GM21360 (cell line): ENCODE measurements around the gene ALG14.

Experiments
- ATAC-seq: cut with Tn5 transposase; IDR thresholded peaks from one replicate; pipeline ENCODE4 v1.9.1; 2021; ENCODE audit warnings: mild to moderate bottlenecking, moderate library complexity; ENCODE audit not compliant: unreplicated experiment

The ALG14 gene

GRCh38 chr1:94934551-94934950 is 138.2 kb downstream of the ALG14 start:
- no peak for ATAC-seq

DNA sequence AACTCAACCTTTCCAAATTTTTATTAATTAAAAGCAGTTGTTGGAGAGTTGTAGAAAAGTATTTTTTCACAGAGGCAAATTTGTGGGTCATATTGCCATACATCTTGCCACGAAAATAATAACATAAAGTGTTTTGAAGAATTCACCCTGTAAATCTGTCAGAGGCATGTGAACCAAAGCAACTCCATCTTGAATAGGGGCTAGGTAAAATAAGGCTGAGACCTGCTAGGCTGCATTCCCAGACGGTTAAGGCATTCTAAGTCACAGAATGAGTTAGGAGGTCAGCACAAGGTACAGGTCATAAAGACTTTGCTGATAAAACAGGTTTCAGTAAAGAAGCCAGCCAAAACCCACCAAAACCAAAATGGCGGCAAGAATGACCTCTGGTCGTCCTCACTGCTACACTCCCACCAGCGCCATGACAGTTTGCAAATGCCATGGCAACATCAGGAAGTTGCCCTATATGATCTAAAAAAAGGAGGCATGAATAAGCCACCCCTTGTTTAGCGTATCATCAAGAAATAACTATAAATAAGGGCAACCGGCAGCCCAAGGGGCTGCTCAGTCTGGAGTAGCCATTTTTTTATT is 141.4 kb downstream of the ALG14 start:
- no peak for ATAC-seq

DNA sequence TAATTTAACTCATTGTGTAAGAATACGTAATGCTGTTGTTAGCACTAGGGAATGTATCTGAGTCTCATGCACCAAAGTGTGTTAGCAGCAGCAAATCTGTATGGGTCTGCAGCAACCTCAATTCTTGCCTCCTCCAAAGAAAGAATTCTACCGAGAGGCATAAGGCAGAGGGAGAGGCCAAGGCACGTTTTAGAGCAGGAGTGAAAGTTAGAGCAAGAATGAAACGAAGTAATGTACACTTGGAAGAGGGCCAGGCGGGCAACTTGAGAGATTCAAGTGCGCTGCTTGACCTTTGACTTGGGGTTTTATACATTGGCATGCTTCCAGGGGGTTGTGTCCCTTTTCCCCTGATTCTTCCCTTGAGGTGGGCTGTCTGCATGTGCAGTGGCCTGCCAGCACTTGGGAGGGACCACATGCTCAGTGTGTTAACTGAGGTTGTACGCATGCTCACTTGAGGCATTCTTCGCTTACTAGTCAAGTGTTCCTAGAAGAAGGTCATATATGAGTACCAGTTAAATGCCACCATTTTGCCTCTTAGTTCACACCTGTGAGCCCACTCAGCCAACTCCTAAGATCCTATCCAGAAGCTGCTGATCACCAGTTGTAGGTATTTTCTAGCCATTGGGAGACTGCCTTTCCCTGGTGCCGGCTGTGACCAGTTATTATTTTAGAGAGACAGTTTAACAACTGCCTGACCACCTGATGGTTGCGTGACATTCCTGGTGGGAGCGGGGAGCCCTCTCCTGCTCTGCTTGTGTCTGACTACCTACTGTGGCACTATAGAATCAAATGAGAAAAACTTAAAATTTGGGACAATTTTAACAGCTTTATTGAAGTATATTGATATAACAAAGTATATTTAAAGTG is 143.2 kb downstream of the ALG14 start:
- ATAC-seq: no peak

DNA sequence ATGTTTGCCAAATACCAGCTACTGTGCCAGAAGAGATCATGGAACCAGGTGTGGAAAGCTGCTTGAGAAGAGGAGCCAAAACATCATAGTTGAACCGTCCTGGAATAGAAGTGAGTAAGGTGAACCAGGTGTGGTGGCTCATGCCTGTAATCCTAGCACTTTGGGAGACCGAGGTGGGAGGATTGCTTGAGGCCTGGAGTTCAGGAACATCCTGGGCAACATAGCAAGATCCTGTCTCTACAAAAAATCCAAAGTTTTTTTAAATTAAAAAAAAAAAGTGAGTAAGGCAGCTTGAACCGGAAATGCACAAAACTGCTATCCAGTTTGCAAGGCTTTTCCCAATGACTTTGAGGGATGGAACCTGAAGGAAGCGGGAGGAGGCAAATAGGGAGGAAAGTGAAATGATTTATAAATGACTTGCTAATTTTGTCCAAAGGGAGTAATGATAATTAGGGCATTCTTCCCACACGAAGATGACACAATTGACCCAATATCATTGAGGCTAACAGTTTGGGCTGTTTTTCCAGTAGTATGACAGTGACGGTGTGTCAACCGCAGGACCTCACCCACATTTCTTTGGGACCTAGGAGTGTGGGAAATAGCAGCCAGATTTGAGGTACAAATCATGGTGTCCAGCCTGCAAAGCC is 144.3 kb downstream of the ALG14 start:
- ATAC-seq: no peak

- peak; percentile 24 for ATAC-seq
Measured at GRCh38 chr1:94927405-94928175, 145.2 kb downstream of the ALG14 start.

GRCh38 chr1:94926915-94927404 is 145.8 kb downstream of the ALG14 start, which contains the start of gene CNN3:
TSS of gene CNN3 (minus strand) at chr1:94927110. CDS start at chr1:94926894, 216 bp downstream.
- peak; percentile 82 for ATAC-seq

DNA sequence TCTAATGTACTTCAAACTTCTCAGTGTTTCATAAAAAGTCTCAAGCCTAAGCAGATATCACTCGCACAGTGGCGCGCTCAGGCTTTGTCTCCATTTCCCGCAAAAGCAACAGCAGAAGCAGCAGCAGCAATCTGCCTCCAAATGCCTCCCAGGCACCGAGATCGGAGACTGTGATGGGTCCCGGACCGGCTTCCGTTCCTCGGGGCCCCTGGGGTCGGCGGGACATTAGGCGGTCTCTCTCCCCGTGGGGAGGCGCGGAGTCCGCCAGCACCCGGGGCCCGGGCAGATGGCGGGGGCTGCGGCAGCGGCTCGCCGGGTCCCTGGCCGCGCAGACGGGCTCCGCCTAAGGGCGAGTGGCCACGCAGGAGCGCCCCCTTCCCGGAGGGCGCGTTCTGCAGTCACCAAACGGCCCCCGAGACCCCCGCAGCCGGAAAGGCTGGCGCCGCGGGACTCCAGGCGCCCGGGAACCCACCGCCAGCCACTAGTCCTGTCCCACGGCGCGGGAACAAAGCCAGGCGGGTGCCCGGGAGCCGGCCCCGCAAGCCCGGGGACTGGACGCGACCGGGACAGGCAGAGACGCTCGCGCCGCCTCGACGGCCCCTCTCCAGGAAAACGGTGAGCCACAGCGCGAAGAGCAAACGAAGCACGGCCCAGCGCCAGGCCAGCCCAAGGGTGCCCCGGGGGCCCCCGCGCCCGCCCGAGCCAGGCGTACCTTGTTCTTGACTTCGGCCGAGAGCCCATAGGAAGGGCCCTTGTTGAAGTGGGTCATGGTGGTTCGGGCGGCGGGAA is 146.4 kb downstream of the ALG14 start:
- ATAC-seq: peak; percentile 37

- no peak for ATAC-seq
Measured at GRCh38 chr1:94925561-94926125, 147.1 kb downstream of the ALG14 start.

- ATAC-seq: no peak
Measured at GRCh38 chr1:94925004-94925403, 147.7 kb downstream of the ALG14 start.
